OCI-LY1 (cell line): Measurements from ENCODE around the gene BRCA1.
"Not testable (repeated sequence)": the region's sequence is repeated elsewhere in the genome, so short reads cannot be mapped to it uniquely, and the experiment has no call there.

Experiments
- H2AFZ ChIP-seq: fragments of 200-600 bp; sonication (generic), shearing (Covaris generic); 2 replicates; pipeline ENCODE4 v1.6.0; 2014; ENCODE audit warnings: antibody characterized with exemption, mild to moderate bottlenecking, low read length
- H3F3A ChIP-seq: fragments of 200-600 bp; sonication (generic), shearing (Covaris generic); 2 replicates; pipeline ENCODE4 v1.6.0; 2014; ENCODE audit warnings: mild to moderate bottlenecking, antibody characterized with exemption, low read length, moderate library complexity; ENCODE audit not compliant: insufficient read depth
- H3K27ac ChIP-seq: fragments of 200-600 bp; sonication (generic); 2 replicates; pipeline ENCODE4 v1.5.1; 2014; ENCODE audit warnings: low read length, mixed run types, mild to moderate bottlenecking, low read depth; ENCODE audit not compliant: poor library complexity, severe bottlenecking
- H3K27me3 ChIP-seq: fragments of 200-600 bp; sonication (generic); 2 replicates; pipeline ENCODE4 v1.6.0; 2014; ENCODE audit warnings: antibody characterized with exemption, mild to moderate bottlenecking, low read length, moderate library complexity; ENCODE audit not compliant: insufficient read depth
- H3K36me3 ChIP-seq: fragments of 200-600 bp; sonication (generic); 2 replicates; pipeline ENCODE4 v1.6.1; 2014; ENCODE audit warnings: mild to moderate bottlenecking, antibody characterized with exemption, low read length, moderate library complexity, mixed read lengths; ENCODE audit not compliant: insufficient read depth
- H3K4me1 ChIP-seq: fragments of 200-600 bp; sonication (generic); 2 replicates; pipeline ENCODE4 v1.5.1; 2014; ENCODE audit warnings: mild to moderate bottlenecking, low read length, moderate library complexity; ENCODE audit not compliant: insufficient read depth, severe bottlenecking
- H3K4me2 ChIP-seq: fragments of 200-600 bp; sonication (generic), shearing (Covaris generic); 2 replicates; pipeline ENCODE4 v1.6.1; 2014; ENCODE audit warnings: low read length
- H3K4me3 ChIP-seq: fragments of 200-600 bp; sonication (generic); 2 replicates; pipeline ENCODE4 v1.5.1; 2014; ENCODE audit warnings: low read length, low read depth, mild to moderate bottlenecking, mixed read lengths; ENCODE audit not compliant: poor library complexity, severe bottlenecking
- H3K79me2 ChIP-seq: fragments of 200-600 bp; shearing (Covaris generic); 2 replicates; pipeline ENCODE4 v1.6.1; 2016; ENCODE audit warnings: mixed run types, low read length, mixed read lengths; ENCODE audit not compliant: insufficient read depth
- H3K9ac ChIP-seq: fragments of 200-600 bp; sonication (generic), shearing (Covaris generic); 2 replicates; pipeline ENCODE4 v1.6.1; 2014; ENCODE audit warnings: mild to moderate bottlenecking, low read length, mixed read lengths
- H3K9me2 ChIP-seq: fragments of 200-600 bp; sonication (generic), shearing (Covaris generic); 2 replicates; pipeline ENCODE4 v1.6.1; 2014; ENCODE audit warnings: low read depth, mild to moderate bottlenecking, low read length, mixed read lengths
- H3K9me3 ChIP-seq: fragments of 200-600 bp; shearing (Covaris generic); 2 replicates; pipeline ENCODE4 v1.6.1; 2014; ENCODE audit warnings: low read length, mixed read lengths
- H4K20me1 ChIP-seq: fragments of 200-600 bp; sonication (generic), shearing (Covaris generic); 2 replicates; pipeline ENCODE4 v1.6.0; 2016; ENCODE audit warnings: mild to moderate bottlenecking, low read length; ENCODE audit not compliant: insufficient read depth
- EZH2 ChIP-seq: fragments of 200-600 bp; sonication (generic), shearing (Covaris generic); IDR thresholded peaks from 2 replicates; pipeline ENCODE4 v1.8.0; 2017; ENCODE audit warnings: borderline replicate concordance, mixed run types, mild to moderate bottlenecking, antibody characterized with exemption, low read length, moderate library complexity, mixed read lengths
- TF ChIP-seq, protein P1 (sequence below): fragments of 200-600 bp; sonication (generic), shearing (Covaris generic); IDR thresholded peaks from 2 replicates; pipeline ENCODE4 v1.5.1; 2017; ENCODE audit warnings: mild to moderate bottlenecking, antibody characterized with exemption, low read length, moderate library complexity, mixed read lengths

BRCA1 gene

DNA sequence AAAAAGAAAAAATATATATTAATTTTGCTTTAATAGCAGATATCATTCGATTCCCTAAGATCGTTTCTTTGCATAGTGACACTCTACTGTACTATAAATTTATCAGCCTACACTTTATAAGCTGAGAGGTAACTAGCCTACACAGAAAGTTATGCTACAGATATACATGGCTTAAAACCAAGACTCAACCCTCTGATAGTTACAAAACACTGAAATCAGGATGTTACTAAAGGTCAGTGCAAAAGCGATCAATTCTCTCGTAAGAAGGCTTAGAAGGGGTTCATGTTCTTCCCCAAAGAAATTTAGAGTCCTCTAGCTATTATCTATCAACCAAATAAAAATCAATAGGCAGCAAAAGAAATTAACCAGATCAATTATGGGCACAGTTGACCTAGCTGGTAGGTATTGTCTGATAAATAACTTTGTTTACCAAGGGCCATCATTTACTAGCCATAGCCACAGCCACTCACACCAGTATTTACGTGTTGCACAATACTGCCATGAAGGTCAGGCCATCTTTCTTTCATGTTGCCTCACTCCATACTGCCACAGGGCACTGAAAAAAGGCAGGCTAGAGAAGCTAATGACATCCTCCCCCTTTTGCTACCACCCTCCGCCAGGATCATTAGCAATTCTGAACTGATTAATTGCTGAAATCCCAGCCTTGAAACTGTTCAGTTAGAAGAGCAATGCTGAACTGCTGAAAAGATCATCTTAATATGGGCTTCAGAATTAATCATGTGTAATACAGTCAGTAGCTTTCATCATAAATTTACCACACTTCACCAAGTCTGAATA lies 56.4 kb downstream of the BRCA1 start:
- no peaks in the 10 kb centered on the region for H4K20me1 ChIP-seq
- no peak overlapping the region for H3K4me2 ChIP-seq
- no peaks in the 10 kb centered on the region for H3F3A ChIP-seq
- no peaks in the 10 kb centered on the region for H3K9me2 ChIP-seq
- H3K79me2 ChIP-seq, result no peaks in the 10 kb centered on the region
- H3K27ac ChIP-seq, result no peak overlapping the region
- H3K4me1 ChIP-seq, result no peaks in the 10 kb centered on the region
- TF ChIP-seq, protein P1, sequence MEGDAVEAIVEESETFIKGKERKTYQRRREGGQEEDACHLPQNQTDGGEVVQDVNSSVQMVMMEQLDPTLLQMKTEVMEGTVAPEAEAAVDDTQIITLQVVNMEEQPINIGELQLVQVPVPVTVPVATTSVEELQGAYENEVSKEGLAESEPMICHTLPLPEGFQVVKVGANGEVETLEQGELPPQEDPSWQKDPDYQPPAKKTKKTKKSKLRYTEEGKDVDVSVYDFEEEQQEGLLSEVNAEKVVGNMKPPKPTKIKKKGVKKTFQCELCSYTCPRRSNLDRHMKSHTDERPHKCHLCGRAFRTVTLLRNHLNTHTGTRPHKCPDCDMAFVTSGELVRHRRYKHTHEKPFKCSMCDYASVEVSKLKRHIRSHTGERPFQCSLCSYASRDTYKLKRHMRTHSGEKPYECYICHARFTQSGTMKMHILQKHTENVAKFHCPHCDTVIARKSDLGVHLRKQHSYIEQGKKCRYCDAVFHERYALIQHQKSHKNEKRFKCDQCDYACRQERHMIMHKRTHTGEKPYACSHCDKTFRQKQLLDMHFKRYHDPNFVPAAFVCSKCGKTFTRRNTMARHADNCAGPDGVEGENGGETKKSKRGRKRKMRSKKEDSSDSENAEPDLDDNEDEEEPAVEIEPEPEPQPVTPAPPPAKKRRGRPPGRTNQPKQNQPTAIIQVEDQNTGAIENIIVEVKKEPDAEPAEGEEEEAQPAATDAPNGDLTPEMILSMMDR, result no peak
- no peak for TF ChIP-seq EZH2
- H3K27me3 ChIP-seq, result no peaks in the 10 kb centered on the region
- H3K4me3 ChIP-seq, result no peak overlapping the region
- H3K36me3 ChIP-seq, result peaks cover 68% of the 10 kb centered on the region
- no peak overlapping the region for H2AFZ ChIP-seq
- no peaks in the 10 kb centered on the region for H3K9me3 ChIP-seq
- H3K9ac ChIP-seq, result no peak overlapping the region

GRCh38 chr17:43062984-43063638 lies 62.1 kb downstream of the BRCA1 start:
- H2AFZ ChIP-seq, result no peak overlapping the region
- TF ChIP-seq, protein P1, result no peak
- TF ChIP-seq EZH2, result no peak

DNA sequence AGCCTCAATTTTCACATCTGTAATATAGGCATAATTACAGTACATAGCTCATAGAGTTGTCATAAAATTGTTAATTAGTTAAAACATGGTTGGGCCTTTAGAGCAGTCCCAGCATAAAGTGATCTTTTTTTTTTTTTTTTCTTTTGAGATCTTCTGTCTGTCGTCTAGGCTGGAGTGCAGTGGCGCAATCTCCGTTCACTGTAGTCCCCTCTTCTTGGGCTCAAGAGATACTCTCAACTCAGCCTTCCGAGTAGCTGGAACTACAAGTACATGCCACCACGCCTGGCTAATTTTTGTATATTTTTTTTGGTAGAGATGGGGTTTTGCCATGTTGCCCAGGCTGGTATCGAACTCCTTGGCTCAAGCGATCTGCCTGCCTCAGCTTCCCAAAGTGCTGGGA lies 69.1 kb downstream of the BRCA1 start:
- Histone ChIP-seq H3K9me2 (no peaks in the 10 kb centered on the region), H2AFZ (no peak overlapping the region), H3K4me2 (no peak overlapping the region), H3K4me1 (no peaks in the 10 kb centered on the region), H4K20me1 (no peaks in the 10 kb centered on the region), H3K4me3 (no peak overlapping the region), H3K9ac (no peak overlapping the region), H3K36me3 (peaks cover 76% of the 10 kb centered on the region), H3F3A (no peaks in the 10 kb centered on the region), H3K27ac (no peak overlapping the region), H3K9me3 (no peaks in the 10 kb centered on the region), H3K79me2 (no peaks in the 10 kb centered on the region), H3K27me3 (no peaks in the 10 kb centered on the region)
- TF ChIP-seq, protein P1, result no peak
- no peak for TF ChIP-seq EZH2

More at GRCh38 chr17:43062984-43063638, 62.1 kb downstream of the BRCA1 start:
- Histone ChIP-seq H3K9me2 (no peaks in the 10 kb centered on the region), H3K27me3 (no peaks in the 10 kb centered on the region), H3K9ac (no peak overlapping the region), H3K36me3 (peaks cover 74% of the 10 kb centered on the region), H3K9me3 (no peaks in the 10 kb centered on the region), H3K4me1 (no peaks in the 10 kb centered on the region), H3F3A (no peaks in the 10 kb centered on the region), H4K20me1 (no peaks in the 10 kb centered on the region), H3K4me2 (no peak overlapping the region), H3K79me2 (no peaks in the 10 kb centered on the region), H3K27ac (no peak overlapping the region), H3K4me3 (no peak overlapping the region)

DNA sequence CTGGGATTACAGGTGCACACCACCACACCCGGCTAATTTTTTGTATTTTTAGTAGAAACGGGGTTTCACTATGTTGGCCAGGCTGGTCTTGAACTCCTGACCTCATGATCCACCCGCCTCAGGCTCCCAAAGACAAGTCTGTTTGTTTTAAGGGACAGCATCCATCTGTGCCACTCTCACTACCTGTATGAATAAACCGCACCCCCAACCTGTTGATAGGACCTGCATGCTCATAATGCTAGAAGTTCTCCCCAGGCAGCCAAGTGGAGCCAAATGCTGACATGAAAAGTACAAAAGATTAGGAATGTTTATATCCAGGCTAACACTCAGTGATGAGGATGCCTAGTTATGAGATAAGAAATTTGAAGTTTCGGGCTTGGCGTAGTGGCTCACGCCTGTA lies 72.2 kb downstream of the BRCA1 start:
- not testable (repeated sequence) for H3F3A ChIP-seq, H3K9me2 ChIP-seq, H3K4me2 ChIP-seq, H3K27me3 ChIP-seq, H2AFZ ChIP-seq, H4K20me1 ChIP-seq, H3K27ac ChIP-seq, H3K4me3 ChIP-seq, H3K9ac ChIP-seq, H3K9me3 ChIP-seq, H3K79me2 ChIP-seq, H3K4me1 ChIP-seq
- peaks cover 82% of the 10 kb centered on the region for H3K36me3 ChIP-seq
